A549 (cell line): Measurements from ENCODE around the gene ZBTB46.
"Not testable (repeated sequence)": the region's sequence is repeated elsewhere in the genome, so short reads cannot be mapped to it uniquely, and the experiment has no call there.

Experiments used
- CEBPB ChIP-seq, 2 experiments: fragments of >200 bp in 1 of 2; sonication (Bioruptor Twin) in 1 of 2; formaldehyde crosslinking in 1 of 2; IDR thresholded peaks; 2 replicates each; pipeline ENCODE4 v1.6.1; 2012 to 2016
- CTCF ChIP-seq: fragments of >200 bp; sonication (Bioruptor Twin); formaldehyde crosslinking; IDR thresholded peaks from 3 replicates; pipeline ENCODE4 v1.5.1; 2016
- MAZ ChIP-seq: fragments of 150-350 bp; IDR thresholded peaks from 2 replicates; pipeline ENCODE4 v1.6.1; 2014; ENCODE audit warnings: antibody characterized with exemption, low read depth, low read length, borderline replicate concordance
- ZSCAN20 ChIP-seq: fragments of 250-450 bp; sonication (Bioruptor Pico); IDR thresholded peaks from 2 replicates; pipeline ENCODE4 v1.8.0; 2022; ENCODE audit warnings: mild to moderate bottlenecking, moderate library complexity

- not testable (repeated sequence) for TF ChIP-seq CTCF; ZSCAN20 (CRISPR knock-in tag); CEBPB (IDR thresholded peaks at IDR 0.05); MAZ
Measured at GRCh38 chr20:63801174-63801573, 29.9 kb downstream of the ZBTB46 start.
